ENCODE measurements around the gene MT1A. TPM values are rescaled to one million over a fixed set of nuclear protein-coding genes. Genes with fewer than 3 reads are reported as not detected.

MT1A gene
- total RNA-seq, 2 donors from 2014 or later, result 30.0 TPM; not detected in 1

DNA sequence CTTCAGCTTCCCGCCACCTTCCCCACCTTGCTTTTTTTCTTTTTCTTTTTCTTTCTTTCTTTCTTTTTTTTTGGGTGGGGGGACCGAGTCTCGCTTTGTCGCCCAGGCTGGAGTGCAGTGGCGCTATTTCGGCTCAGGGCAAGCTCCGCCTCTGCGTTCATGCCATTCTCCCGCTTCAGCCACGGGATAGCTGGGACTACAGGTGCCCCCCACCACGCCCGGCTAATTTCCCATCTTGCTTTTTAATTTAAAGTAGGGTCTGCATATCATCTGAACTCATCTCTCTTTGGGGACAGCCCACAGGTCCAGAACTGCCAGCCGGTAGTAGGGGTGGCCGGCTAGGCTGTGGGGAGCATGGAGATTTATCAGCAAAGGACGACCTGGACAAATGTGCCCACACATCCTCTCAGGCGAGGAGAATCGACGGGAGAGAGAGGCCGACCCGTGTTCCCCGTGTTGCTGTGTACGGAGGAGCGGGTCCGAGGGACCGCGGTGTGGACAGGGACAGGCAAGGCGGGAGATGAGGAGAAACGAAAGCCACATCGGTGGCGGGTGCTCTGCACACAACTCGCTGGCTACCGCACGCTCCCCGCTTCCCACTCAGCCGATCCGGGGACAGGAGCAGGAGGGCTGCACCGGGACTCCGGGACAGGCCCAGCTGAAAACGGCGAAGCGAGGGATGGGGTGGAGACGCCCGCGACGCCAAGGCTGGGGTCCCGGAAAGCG, 3.6 kb upstream of the MT1A start:
- Histone ChIP-seq H3K4me3 (peak overlapping the region in 1 of 2 donors; percentile 23), H3K4me1 (peaks cover 0 to 36% of the 10 kb centered on the region in 2 donors), H3K27me3 (no peaks in the 10 kb centered on the region), H3K36me3 (no peaks in the 10 kb centered on the region), H3K27ac (no peak overlapping the region), H3K9me3 (no peaks in the 10 kb centered on the region)
- TF ChIP-seq, protein P1, sequence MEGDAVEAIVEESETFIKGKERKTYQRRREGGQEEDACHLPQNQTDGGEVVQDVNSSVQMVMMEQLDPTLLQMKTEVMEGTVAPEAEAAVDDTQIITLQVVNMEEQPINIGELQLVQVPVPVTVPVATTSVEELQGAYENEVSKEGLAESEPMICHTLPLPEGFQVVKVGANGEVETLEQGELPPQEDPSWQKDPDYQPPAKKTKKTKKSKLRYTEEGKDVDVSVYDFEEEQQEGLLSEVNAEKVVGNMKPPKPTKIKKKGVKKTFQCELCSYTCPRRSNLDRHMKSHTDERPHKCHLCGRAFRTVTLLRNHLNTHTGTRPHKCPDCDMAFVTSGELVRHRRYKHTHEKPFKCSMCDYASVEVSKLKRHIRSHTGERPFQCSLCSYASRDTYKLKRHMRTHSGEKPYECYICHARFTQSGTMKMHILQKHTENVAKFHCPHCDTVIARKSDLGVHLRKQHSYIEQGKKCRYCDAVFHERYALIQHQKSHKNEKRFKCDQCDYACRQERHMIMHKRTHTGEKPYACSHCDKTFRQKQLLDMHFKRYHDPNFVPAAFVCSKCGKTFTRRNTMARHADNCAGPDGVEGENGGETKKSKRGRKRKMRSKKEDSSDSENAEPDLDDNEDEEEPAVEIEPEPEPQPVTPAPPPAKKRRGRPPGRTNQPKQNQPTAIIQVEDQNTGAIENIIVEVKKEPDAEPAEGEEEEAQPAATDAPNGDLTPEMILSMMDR (IDR thresholded peaks at IDR 0.05), result no peak
- DNase-seq (ENCODE audit: low spot score), result no peak

DNA sequence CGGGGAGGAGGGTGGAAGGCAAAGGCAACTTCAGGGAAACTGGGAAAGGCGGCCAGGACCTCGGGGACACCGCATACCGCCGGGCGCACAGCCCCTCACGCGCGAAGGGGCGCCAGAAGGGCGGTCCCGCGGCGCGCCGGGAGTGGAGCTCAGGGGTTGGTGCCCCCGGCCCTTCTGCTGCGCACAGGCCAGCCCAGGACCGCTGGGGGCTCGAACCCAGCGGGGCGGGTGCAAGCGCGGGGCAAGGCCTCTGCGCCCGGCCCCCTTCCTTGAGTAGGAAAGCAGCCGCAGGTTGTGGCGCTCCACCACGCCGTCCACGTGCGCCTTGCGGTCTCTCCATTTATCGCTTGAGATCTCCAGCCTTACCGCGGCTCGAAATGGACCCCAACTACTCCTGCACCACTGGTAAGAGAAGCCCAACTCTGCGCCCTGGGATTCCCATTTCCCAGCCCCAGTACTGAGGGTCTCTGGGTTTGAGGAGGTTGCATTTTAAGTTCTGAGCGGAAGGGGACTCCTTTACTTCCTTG, 3.0 kb upstream of the MT1A start:
- no peak for DNase-seq (ENCODE audit: low spot score)
- Histone ChIP-seq H3K4me3 (peak overlapping the region in 1 of 2 donors; percentile 23), H3K36me3 (no peaks in the 10 kb centered on the region), H3K4me1 (peaks cover 0 to 36% of the 10 kb centered on the region in 2 donors), H3K27ac (no peak overlapping the region), H3K27me3 (no peaks in the 10 kb centered on the region), H3K9me3 (no peaks in the 10 kb centered on the region)
- TF ChIP-seq, protein P1 (IDR thresholded peaks at IDR 0.05), result no peak

- H3K27me3 ChIP-seq, result no peaks in the 10 kb centered on the region
- no peak for DNase-seq (ENCODE audit: low spot score)
- H3K36me3 ChIP-seq, result no peaks in the 10 kb centered on the region
- no peaks in the 10 kb centered on the region for H3K9me3 ChIP-seq
- H3K4me3 ChIP-seq, result no peak overlapping the region
- TF ChIP-seq, protein P1 (IDR thresholded peaks at IDR 0.05), result no peak
- H3K4me1 ChIP-seq, result peaks cover 0 to 32% of the 10 kb centered on the region in 2 donors
- no peak overlapping the region for H3K27ac ChIP-seq
Observed at GRCh38 chr16:56636616-56637413, 1.7 kb upstream of the MT1A start.

DNA sequence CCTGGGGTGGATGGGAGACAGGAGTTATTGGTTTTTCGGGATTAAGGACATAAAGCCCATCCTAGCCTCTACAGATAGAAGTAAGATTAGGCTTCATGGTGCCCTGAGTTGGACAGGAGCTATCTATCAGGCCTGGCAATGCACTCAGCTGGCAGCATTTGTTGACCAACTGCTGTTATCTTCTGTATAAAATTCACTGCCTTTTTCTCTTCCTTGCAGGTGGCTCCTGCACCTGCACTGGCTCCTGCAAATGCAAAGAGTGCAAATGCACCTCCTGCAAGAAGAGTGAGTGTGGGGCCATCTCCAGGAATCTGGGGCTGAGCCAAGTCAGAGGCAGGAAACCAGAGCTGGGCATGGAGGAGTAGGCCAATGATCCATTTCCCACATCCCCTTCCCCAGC, 579 bp downstream of the MT1A start:
- Histone ChIP-seq H3K4me1 (peaks cover 0 to 36% of the 10 kb centered on the region in 2 donors), H3K9me3 (no peaks in the 10 kb centered on the region), H3K27ac (peak overlapping the region in 1 of 2 donors; percentile 77), H3K4me3 (no peak overlapping the region), H3K27me3 (no peaks in the 10 kb centered on the region), H3K36me3 (no peaks in the 10 kb centered on the region)
- no peak for DNase-seq (ENCODE audit: low spot score)
- TF ChIP-seq, protein P1 (IDR thresholded peaks at IDR 0.05), result no peak

DNA sequence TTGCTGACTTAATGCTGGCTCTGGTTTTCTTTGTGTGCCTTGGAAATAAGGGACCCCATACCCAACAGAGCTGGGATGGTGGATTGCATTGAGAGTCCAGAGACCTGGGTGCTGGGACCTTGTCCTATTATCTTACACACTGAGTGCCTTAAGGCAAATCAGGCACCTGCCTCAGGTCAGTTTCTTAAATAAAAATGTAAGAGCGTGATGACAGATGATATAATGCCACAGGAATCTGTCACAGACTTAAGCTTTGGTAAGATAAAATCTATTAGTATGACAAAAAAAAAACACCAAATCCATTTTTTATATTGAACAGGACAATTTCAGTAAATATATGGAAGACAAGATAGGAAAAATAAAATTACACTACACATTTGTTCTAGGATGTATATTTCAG, 1.6 kb downstream of the MT1A start:
- Histone ChIP-seq H3K27ac (no peak overlapping the region), H3K9me3 (no peaks in the 10 kb centered on the region), H3K4me1 (peaks cover 0 to 32% of the 10 kb centered on the region in 2 donors), H3K27me3 (no peaks in the 10 kb centered on the region), H3K36me3 (no peaks in the 10 kb centered on the region), H3K4me3 (no peak overlapping the region)
- DNase-seq (ENCODE audit: low spot score), result no peak
- TF ChIP-seq, protein P1 (IDR thresholded peaks at IDR 0.05), result no peak

Data from right atrium auricular region (tissue), 2 donors.